HG03039 (cell line): ENCODE data around the gene C6orf52.
"Not testable (repeated sequence)": the region's sequence is repeated elsewhere in the genome, so short reads cannot be mapped to it uniquely, and the experiment has no call there.

Experiments used
- ATAC-seq: cut with Tn5 transposase; IDR thresholded peaks from one replicate; pipeline ENCODE4 v1.9.1; 2021; ENCODE audit warnings: mild to moderate bottlenecking, moderate library complexity; ENCODE audit not compliant: unreplicated experiment

Gene C6orf52

DNA sequence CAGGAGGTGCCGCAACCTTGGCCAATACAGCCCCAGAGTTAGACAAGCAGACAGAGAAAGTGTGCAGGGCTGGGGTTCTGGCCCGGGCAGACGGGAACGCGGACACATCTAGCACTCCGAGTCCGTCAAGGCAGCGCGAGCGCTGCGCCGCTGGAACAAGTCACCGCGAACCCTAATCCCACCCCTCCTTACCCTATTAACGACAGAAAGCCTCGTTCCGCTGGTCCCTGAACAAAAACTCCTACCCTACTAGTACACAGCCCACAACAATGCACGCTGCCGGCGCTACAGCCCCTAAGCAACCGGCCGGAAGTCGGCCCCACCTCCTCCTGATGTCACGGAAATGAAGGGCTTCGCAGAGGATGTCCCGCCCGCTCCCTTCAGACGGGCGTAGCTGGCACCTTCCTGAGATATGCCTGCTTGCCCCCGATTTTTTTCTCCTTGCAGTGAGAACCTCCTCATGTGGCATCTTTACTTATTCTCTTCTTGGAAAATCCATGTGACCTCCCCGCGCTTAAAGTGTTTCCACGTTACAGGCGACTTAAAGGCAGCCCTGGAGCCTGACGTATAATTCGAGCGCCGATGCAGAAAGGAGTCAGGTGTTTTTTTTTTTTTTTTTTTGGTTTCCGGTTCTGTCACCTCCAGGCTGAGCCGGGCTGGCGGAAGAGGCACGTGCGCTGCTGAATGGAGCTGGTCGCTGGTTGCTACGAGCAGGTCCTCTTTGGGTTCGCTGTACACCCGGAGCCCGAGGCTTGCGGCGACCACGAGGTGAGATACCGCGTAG, at the start of gene C6orf52, which contains the start of gene PAK1IP1:
Gene C6orf52 (minus strand): TSS at position 315 of the 784 bp plus-strand sequence. CDS start 7,066 bp downstream, outside the sequence.
Gene PAK1IP1 (plus strand): TSS at position 671 of the 784 bp plus-strand sequence. CDS start 14 bp downstream, at position 685.
- peak; percentile 96 for ATAC-seq

DNA sequence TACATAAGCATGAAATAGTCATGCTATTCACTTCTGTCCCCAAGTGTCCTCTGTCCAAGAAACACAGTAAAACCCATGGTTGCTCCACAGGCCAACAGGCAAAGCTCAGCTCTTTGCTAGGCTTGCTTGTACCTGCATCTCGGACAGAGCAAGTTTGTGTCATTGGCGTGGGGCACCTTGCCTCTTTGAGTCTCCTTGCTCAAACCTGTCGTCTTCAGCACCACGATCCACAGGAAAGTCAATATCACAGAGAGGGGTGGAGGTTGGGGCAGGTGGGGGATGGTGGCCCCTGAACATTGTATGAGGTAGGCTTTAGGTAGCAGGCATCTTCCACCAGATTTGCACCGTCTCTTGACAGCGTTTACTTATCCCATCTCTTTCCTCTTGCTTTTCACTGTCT, 49.1 kb upstream of the C6orf52 start:
- no peak for ATAC-seq

DNA sequence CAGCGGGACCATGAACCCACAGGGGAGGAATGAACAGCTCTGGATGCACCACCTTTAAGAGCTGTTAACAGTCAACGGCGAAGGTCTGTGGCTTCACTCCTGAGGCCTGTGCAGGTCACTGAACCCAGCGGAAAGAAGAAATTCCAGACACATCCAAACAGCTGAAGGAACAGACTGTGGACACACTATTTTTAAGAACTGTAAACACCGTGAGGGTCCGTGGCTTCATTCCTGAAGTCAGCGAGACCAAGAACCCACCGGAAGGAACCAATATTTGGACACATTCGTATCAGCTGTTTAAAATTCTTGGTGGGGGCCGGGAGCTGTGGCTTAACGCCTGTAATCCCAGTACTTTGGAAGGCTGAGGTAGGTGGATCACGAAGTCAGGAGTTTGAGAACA, 47.8 kb upstream of the C6orf52 start:
- ATAC-seq = no peak

DNA sequence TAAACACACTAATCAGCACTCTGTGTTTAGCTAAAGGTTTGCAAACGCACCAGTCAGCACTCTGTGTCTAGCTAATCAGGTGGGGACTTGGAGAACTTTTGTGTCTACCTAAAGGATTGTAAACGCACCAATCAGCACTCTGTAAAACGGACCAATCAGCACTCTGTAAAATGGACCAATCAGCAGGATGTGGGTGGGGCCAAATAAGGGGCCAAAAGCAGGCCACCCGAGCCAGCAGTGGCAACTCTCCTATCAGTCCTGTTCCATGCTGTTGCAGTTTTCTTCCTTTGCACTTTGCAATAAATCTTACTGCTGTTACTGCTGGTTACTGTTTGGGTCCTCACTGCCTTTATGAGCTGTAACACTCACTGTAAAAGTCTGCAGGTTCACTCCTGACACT, 47.2 kb upstream of the C6orf52 start:
- not testable (repeated sequence) for ATAC-seq

DNA sequence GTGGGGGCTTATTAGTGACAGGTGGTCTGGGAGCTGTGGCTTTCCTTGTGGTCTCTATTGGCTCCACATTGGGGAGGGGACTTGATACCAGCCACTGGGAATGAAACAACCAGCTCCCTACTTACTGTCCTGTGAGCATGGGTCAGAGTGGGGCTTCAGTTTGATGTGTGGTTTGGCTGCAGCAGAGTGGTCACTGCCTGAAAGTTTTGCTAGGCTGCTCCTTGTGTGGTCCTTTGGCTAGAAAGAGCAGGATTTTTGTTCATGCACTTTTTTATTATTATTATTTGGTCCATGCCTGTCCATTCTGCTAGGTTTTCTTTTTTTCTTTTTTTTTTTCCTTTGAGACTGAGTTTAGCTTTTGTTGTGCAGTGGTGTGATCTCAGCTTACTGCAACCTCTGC, 45.6 kb upstream of the C6orf52 start:
- no peak for ATAC-seq

DNA sequence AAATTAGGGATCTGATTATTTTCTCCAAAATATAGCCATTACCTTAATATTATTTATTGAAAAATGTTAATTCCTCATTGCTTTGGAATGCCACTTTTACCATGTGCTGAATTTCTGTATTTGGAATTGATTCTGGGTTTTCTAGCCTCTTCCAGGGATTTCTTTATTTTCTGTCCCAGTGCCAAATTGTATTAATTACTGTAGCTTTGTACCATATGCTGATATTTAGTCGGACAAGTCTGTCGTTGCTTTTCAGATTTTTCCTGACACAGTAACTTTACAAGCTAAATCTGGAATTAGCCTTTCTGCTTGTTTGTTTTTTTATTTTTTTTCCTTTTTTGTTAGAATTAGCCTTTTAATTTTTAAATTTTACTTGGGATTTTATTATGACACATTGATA, 42.3 kb upstream of the C6orf52 start:
- ATAC-seq = no peak

DNA sequence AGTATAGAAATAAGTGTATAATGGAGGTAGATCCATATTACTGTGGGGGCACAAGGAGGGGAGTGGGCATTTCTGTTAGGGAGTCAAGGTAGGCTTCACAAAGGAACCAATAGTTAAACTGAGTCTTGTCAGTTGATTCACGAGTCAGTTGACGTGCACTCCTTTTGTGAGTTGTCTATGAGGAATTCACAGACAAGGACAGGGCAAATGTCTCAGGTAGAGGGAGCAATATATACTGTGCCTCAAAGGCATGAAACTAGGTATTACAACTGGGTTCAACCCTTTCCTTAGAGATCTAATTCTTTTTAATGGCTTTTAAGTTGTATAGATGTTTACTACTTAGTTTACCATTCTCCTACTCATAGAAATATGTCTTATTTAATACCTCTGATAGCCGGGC, 39.4 kb upstream of the C6orf52 start:
- no peak for ATAC-seq

DNA sequence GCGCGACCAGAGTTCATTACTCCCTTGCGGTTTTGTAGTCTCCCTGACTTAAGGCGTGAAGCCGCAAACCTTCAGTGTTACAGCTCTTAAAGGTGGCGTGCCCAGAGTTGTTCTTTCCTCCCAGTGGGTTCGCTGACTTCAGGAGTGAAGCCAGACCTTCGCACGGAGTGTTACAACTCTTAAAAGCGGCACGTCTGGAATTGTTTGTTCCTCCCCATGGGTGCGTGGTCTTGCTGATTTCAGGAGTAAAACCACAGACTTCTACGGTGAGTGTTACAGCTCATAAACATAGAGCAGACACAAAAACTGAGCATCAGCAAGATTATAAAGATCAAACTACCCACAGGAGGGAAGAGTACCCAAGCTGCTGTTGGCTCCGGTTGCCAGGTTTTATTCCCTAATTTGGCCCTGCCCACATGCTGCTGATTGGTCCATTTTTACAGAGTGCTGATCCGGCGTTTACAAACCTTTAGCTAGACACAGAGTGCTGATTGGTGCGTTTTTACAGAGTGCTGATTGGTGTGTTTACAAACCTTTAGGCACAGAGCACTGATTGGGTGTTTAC, 38.8 kb upstream of the C6orf52 start:
- no peak for ATAC-seq

DNA sequence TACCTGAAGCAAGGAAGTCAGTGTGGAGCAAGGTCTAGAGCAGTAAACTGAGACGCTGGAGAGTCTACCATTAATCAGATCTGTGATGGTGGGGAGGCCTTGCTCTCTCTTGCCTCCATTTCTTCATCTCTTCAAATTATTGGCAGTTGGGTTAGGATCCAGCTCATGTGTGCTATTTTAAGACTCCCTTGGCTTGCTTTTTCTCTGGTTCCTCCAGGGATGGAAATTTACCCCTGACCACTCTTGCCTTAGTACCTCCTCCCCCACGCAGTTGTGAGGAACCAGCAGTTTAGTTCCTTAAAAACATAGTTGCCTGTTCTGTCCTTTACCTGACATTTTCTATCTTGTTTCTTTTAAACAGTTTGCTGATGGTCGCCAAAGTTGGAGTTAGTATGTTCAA, 35.8 kb upstream of the C6orf52 start:
- no peak for ATAC-seq

DNA sequence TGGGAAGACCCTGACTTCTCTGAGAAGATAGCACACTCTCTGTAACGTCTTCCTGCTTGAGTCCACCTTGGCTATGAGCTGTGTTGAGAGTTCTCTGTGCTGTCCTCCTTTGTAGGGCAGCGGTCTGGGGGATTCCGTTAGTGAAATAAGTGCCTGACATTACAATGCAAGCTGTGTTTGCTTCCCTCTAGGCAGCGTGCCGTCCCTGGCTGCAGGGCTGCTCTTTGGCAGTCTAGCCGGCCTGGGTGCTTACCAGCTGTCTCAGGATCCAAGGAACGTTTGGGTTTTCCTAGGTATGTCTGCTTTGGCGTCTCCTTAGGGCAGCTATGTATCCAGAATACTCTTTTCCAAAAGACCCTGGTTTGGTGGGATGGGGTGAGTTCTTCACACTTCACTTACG, 31.3 kb upstream of the C6orf52 start:
- ATAC-seq = no peak

DNA sequence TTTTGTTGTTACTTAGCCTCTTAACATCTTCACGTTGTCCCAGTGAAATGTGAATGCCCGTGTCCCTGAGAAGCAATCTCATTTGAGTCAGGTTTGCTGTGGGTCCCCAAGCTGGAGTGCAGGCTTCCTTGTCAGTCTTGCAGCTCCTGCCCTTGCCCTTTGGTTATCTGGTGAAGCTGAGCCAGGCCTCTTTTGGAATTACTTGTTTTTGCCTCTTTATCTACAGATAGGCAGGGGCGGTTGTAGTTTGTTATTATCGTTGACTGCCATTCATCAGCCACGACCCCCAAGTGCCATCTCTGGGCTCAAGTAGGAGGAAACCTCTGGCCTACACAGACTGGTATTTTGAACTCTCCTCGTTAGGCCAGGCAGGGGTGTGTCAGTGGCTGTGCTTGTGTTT, 30.6 kb upstream of the C6orf52 start:
- no peak for ATAC-seq

DNA sequence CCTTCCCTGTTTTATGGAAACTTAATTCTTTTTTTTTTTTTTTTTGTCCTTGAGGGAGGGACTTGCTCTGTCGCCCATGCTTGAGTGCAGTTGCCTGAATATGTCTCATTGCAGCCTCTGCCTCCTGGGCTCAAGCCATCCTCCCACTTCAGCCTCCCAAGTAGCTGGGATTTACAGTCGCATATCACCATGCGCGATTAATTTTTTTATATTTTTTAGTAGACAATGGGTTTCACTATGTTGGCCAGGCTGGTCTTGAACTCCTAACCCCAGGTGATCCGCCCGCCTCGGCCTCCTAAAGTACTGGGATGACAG, 29.1 kb upstream of the C6orf52 start:
- no peak for ATAC-seq

DNA sequence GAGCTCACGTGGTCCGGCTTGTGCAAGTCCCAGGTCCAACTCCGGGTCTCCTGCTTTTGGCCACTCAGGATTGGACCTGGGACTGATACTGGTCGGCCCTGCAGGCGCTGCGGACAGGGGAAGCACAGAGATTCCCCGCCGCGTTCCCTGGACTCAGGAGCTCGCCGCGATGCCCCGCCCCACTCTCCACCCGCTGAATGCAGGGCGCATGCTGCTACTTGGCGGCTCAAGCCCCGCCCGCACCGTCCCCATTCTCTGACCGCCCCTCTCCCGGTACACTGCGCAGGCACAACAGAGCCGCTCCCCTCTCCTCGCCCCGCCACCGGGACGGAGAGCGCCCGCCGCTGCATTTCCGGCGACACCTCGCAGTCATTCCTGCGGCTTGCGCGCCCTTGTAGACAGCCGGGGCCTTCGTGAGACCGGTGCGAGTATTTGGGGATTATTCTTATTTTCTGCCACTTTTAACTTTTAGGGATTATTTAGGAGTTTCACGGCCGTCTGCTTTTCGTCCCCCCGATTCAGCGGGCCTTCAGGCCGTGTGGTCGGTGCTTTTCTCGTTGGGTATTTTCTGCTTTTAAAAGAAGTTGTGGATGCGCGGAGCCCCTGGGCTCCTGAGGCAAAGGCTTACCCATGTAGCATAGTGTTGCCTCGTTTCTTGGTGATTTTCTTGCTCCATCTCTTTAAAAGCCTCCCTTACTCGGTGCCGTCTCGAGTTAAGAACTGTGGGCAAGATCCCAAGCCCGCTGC, 28.6 kb upstream of the C6orf52 start, which contains the start of gene TMEM14C:
Gene TMEM14C (plus strand): TSS at position 251 of the 747 bp plus-strand sequence. CDS start 1,544 bp downstream, outside the sequence.
- ATAC-seq = peak; percentile 98

DNA sequence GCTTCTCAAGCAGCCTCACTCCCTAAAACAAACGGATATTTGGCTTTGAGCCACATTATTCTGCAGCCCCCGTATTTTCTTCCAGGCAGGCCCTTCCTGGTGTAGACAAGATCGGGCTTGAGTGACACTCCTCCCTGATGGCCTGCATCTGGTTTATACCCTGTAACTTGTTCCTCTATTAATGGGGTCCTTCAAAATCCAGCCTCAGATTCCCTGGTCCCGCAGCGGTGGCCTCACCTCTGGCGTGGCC, 28.1 kb upstream of the C6orf52 start:
- ATAC-seq = no peak

DNA sequence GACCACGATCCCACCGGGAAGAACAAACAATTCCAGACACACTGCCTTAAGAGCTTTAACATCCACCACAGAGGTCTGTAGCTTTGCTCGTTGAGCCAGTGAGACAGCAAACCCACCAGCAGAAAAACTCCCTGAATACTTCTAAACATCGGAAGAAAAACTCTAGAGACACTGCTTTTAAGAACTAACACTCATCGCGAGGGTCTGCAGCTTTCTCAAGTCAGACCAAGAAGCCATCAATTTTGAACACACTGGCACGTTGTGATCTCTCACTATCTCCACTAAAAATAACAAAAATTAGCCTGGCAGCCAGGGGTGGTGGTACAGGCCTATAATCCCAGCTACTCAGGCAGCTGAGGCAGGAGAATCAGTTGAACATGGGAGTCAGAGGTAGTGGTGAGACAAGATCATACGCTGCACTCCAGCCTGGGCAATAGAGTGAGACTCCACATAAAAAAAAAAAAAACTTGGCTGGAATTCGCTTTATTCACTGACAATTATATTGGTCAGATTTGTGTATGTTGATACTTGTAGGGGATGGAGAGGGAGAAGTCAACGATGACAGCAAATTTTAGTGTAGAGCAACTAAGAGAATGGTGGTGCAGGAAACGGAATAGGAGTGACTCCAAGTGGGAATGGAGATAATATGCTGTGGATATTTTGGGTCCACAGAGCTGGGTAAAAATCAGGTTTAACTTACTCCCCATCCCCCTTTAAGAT, 27.6 kb upstream of the C6orf52 start:
- ATAC-seq = no peak

DNA sequence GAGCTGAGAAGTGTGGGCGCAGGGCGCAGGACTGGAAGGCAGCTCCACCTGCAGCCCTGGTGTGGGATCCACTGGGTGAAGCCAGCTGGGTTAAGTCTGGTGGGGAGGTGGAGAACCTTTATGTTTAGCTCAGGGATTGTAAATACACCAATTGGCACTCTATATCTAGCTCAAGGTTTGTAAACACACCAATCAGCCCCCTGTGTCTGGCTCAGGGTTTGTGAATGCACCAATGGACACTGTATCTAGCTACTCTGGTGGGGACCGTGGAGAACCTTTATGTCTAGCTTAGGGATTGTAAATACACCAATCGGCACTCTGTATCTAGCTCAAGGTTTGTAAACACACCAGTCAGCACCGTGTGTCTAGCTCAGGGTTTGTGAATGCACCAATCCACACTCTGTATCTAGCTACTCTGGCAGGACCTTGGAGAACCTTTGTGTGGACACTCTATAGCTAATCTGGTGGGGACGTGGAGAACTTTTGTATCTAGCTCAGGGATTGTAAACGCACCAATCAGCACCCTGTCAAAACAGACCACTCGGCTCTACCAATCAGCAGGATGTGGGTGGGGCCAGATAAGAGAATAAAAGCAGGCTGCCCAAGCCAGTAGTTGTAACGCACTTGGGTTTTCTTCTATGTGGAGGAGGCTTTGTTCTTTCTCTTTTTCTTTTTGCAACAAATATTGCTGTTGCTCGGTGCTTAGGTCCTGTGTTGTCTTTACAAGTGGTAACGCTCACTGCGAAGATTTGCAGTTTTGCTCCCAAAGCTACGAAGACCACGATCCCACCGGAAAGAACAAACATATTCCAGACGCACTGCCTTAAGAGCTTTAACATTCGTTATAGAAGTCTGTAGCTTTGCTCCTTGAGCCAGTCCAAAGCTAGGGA, 26.8 kb upstream of the C6orf52 start:
- not testable (repeated sequence) for ATAC-seq

DNA sequence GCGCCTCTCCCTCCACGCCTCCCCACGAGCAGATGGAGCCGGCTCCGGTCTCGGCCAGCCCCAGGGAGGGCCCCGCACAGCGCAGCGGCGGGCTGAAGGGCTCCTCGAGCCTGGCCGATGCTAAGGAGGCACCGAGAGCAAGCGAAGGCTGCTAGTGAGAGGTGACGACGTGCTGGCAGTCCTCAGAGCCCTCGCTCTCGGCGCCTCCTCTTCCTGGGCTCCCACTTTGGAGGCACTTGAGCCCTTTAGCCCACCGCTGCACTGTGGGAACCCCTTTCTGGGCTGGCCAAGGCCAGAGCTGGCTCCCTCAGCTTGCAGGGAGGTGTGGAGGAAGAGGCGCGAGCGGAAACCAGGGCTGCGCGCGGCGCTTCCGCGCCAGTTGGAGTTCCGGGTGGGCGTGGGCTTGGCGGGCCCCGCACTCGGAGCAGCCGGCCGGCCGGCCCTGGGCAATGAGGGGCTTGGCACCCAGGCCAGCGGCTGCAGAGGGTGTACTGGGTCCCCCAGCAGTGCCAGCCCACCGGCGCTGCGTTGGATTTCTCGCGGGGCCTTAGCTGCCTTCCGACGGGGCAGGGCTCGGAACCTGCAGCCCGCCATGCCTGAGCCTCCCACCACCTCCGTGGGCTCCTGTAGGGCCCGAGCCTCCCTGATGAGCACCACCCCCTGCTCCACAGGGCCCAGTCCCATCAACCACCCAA, 26.0 kb upstream of the C6orf52 start:
- no peak for ATAC-seq

DNA sequence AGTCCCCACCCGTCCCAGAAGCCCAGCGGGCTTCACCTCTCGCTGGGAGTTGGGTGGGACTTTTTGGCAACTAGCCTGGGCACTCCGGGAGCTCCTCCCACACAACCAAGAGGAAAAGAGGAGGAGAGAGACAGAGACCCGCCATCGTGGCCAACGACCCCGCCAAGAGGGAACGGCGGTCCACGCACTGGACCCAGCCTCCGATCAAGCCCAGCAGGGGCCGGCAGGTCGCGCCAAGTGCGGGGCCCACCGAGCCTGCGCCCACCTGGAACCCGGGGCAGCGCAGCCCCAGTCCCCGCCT, 25.5 kb upstream of the C6orf52 start:
- ATAC-seq = no peak

DNA sequence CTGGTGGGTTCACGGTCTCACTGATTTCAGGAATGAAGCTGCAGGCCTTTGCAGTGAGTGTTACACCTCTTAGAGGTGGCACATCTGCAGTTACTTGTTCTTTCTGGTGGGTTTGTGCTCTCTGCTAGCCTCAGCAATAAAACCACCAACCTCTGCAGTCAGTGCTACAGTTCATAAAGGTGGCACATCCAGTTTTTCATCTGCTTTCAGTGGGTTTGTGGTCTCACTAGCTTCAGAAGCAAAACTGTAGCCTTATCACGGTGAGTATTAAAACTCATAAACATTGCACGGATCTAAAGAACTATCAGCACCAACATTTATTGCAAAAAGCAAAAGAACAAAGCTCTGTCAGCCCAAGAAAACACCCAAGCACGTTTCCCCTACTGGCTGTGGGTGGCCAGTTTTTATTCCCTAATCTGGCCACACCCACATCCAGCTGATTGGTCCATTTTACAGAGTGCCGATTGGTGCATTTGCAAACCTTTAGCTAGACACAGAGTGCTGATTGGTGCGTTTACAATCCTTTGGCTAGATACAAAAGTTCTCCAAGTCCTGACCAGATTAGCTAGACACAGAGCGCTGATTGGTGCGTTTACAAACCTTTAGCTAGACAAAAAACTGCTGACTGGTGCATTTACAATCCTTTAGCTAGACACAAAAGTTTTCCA, 25.0 kb upstream of the C6orf52 start:
- ATAC-seq = no peak

DNA sequence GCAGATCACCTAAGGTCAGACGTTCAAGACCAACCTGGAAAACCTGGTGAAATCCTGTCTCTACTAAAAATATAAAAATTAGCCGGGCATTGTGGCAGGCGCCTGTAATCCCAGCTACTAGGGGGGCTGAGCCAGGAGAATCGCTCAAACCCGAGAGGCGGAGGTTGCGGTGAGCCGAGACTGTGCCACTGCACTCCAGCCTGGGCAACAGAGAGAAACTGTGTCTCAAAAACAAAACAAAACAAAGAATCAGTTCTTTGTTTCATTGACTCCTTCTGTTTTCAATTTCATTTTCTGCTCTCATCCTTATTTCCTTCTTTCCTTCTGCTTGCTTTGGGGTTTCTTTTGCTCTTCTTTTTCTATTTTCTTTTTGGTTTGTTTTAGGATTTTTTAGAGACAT, 19.5 kb upstream of the C6orf52 start:
- ATAC-seq = no peak
